Ishikawa (cell line): ENCODE measurements around the gene COQ10B.

Experiments used
- EP300 ChIP-seq: IDR thresholded peaks from 2 replicates; pipeline ENCODE4 v1.6.1; 2012; ENCODE audit warnings: borderline replicate concordance
- TEAD4 ChIP-seq: IDR thresholded peaks from 2 replicates; pipeline ENCODE4 v1.6.1; 2012

GRCh38 chr2:197455428-197455827 lies 2.1 kb downstream of the COQ10B start:
- TF ChIP-seq TEAD4 (no peak), EP300 (no peak)
